Measurements from ENCODE around the gene PI4KA. TPM values are rescaled to one million over a fixed set of nuclear protein-coding genes. Genes with fewer than 3 reads are reported as not detected.

Gene PI4KA
- total and polyA plus RNA-seq, 2 donors (not counting 1 experiment from before 2014, with no cell fraction given) = 26.4 to 40.6 TPM

- peaks cover 8% of the 10 kb centered on the region for H3K36me3 ChIP-seq (ENCODE audit: control insufficient read depth, insufficient read depth, low read length)
These were observed 92.1 kb downstream of the PI4KA start for GRCh38 chr22:20766530-20766929.

GRCh38 chr22:20765938-20766337 is 92.7 kb downstream of the PI4KA start:
- Histone ChIP-seq H4K20me1 (ENCODE audit: control insufficient read depth, extremely low read depth, insufficient read depth, low read length) (no peaks in the 10 kb centered on the region), H3K27ac (ENCODE audit: insufficient read depth, low read length) (no peak overlapping the region), H3K9ac (ENCODE audit: insufficient read depth, low read length) (no peak overlapping the region), H3K9me3 (ENCODE audit: control insufficient read depth, insufficient read depth, low read depth, low read length) (no peaks in the 10 kb centered on the region), H3K4me1 (ENCODE audit: control insufficient read depth, extremely low read depth, insufficient read depth, low read length) (no peaks in the 10 kb centered on the region), H2AFZ (ENCODE audit: low read length) (no peak overlapping the region), H3K36me3 (ENCODE audit: control insufficient read depth, insufficient read depth, low read length) (peaks cover 8% of the 10 kb centered on the region), H3K4me2 (ENCODE audit: extremely low read depth, insufficient read depth, low read length) (no peak overlapping the region), H3K79me2 (ENCODE audit: control insufficient read depth, insufficient read depth, low read length) (no peaks in the 10 kb centered on the region), H3K4me3 (replicated peaks in 1 of 4; ENCODE audit: control extremely low read depth in 1 of 4, insufficient read depth in 1 of 4, low read depth in 3 of 4, low read length in 4 of 4) (no peak overlapping the region), H3K27me3 (ENCODE audit: control insufficient read depth, insufficient read depth, low read length) (no peaks in the 10 kb centered on the region)
- no peak for DNase-seq (ENCODE audit: low read depth in 2 of 2)
- no peak for TF ChIP-seq EZH2 (IDR thresholded peaks at IDR 0.05; ENCODE audit: low read length, missing control alignments)
- no peak for TF ChIP-seq CTCF (conservative IDR thresholded peaks at IDR 0.05 in 1 of 2, IDR thresholded peaks at IDR 0.05 in 1 of 2; ENCODE audit: low read depth in 1 of 2, low read length in 2 of 2)

More at GRCh38 chr22:20766530-20766929, 92.1 kb downstream of the PI4KA start:
- TF ChIP-seq EZH2 (IDR thresholded peaks at IDR 0.05; ENCODE audit: low read length, missing control alignments) = no peak
- no peak for TF ChIP-seq CTCF (conservative IDR thresholded peaks at IDR 0.05 in 1 of 2, IDR thresholded peaks at IDR 0.05 in 1 of 2; ENCODE audit: low read depth in 1 of 2, low read length in 2 of 2)
- H3K4me3 ChIP-seq (replicated peaks in 1 of 4; ENCODE audit: control extremely low read depth in 1 of 4, insufficient read depth in 1 of 4, low read depth in 3 of 4, low read length in 4 of 4) = no peak overlapping the region
- H3K4me2 ChIP-seq (ENCODE audit: extremely low read depth, insufficient read depth, low read length) = no peak overlapping the region
- no peaks in the 10 kb centered on the region for H3K79me2 ChIP-seq (ENCODE audit: control insufficient read depth, insufficient read depth, low read length)
- H3K9ac ChIP-seq (ENCODE audit: insufficient read depth, low read length) = no peak overlapping the region
- no peak overlapping the region for H2AFZ ChIP-seq (ENCODE audit: low read length)
- H4K20me1 ChIP-seq (ENCODE audit: control insufficient read depth, extremely low read depth, insufficient read depth, low read length) = no peaks in the 10 kb centered on the region
- no peaks in the 10 kb centered on the region for H3K4me1 ChIP-seq (ENCODE audit: control insufficient read depth, extremely low read depth, insufficient read depth, low read length)
- DNase-seq (ENCODE audit: low read depth in 2 of 2) = no peak
- H3K27ac ChIP-seq (ENCODE audit: insufficient read depth, low read length) = no peak overlapping the region
- H3K27me3 ChIP-seq (ENCODE audit: control insufficient read depth, insufficient read depth, low read length) = no peaks in the 10 kb centered on the region
- H3K9me3 ChIP-seq (ENCODE audit: control insufficient read depth, insufficient read depth, low read depth, low read length) = no peaks in the 10 kb centered on the region

- TF ChIP-seq CTCF (conservative IDR thresholded peaks at IDR 0.05 in 1 of 2, IDR thresholded peaks at IDR 0.05 in 1 of 2; ENCODE audit: low read depth in 1 of 2, low read length in 2 of 2) (no peak), EZH2 (IDR thresholded peaks at IDR 0.05; ENCODE audit: low read length, missing control alignments) (no peak)
These were observed 93.9 kb downstream of the PI4KA start for GRCh38 chr22:20764729-20765128.

More at GRCh38 chr22:20764729-20765128, 93.9 kb downstream of the PI4KA start:
- Histone ChIP-seq H3K9me3 (ENCODE audit: control insufficient read depth, insufficient read depth, low read depth, low read length) (no peaks in the 10 kb centered on the region), H3K4me1 (ENCODE audit: control insufficient read depth, extremely low read depth, insufficient read depth, low read length) (no peaks in the 10 kb centered on the region), H4K20me1 (ENCODE audit: control insufficient read depth, extremely low read depth, insufficient read depth, low read length) (no peaks in the 10 kb centered on the region), H2AFZ (ENCODE audit: low read length) (no peak overlapping the region), H3K79me2 (ENCODE audit: control insufficient read depth, insufficient read depth, low read length) (no peaks in the 10 kb centered on the region), H3K27me3 (ENCODE audit: control insufficient read depth, insufficient read depth, low read length) (no peaks in the 10 kb centered on the region), H3K36me3 (ENCODE audit: control insufficient read depth, insufficient read depth, low read length) (peaks cover 8% of the 10 kb centered on the region), H3K4me3 (replicated peaks in 1 of 4; ENCODE audit: control extremely low read depth in 1 of 4, insufficient read depth in 1 of 4, low read depth in 3 of 4, low read length in 4 of 4) (no peak overlapping the region), H3K27ac (ENCODE audit: insufficient read depth, low read length) (no peak overlapping the region), H3K9ac (ENCODE audit: insufficient read depth, low read length) (no peak overlapping the region), H3K4me2 (ENCODE audit: extremely low read depth, insufficient read depth, low read length) (no peak overlapping the region)
- DNase-seq (ENCODE audit: low read depth in 2 of 2) = no peak
